NOMO-1 treated with DMSO at 0.1 percent for 48 hours (cell line): ENCODE data around the gene DCLK2.
A peak's percentile ranks its signal among the peaks of the same experiment; 100 is the strongest.

Experiments
- DNase-seq: peaks from one replicate; lab custom pipeline; 2025; ENCODE audit not compliant: unreplicated experiment; lab: John Stamatoyannopoulos, UW

DCLK2 gene

DNA sequence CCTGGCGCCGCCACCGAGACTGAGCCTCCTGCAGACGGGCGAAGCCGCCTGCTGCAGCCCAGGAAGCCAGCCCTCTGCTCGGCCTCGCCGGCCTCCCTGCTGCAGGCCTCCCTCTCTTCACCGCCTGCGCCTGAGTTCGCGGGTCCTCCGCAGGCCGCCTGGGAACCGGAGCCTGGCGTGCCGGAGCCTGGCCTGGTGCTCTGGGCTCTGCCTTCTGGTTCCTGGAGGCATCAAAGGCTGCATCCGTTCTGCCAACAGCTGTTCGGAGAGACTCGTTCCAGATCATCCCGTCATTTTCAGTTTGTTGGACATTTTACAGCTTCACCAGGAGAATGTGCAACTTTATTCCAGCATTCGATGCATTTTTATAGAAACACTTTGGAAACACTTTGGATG lies 178.0 kb downstream of the DCLK2 start:
- DNase-seq = no peak

DNA sequence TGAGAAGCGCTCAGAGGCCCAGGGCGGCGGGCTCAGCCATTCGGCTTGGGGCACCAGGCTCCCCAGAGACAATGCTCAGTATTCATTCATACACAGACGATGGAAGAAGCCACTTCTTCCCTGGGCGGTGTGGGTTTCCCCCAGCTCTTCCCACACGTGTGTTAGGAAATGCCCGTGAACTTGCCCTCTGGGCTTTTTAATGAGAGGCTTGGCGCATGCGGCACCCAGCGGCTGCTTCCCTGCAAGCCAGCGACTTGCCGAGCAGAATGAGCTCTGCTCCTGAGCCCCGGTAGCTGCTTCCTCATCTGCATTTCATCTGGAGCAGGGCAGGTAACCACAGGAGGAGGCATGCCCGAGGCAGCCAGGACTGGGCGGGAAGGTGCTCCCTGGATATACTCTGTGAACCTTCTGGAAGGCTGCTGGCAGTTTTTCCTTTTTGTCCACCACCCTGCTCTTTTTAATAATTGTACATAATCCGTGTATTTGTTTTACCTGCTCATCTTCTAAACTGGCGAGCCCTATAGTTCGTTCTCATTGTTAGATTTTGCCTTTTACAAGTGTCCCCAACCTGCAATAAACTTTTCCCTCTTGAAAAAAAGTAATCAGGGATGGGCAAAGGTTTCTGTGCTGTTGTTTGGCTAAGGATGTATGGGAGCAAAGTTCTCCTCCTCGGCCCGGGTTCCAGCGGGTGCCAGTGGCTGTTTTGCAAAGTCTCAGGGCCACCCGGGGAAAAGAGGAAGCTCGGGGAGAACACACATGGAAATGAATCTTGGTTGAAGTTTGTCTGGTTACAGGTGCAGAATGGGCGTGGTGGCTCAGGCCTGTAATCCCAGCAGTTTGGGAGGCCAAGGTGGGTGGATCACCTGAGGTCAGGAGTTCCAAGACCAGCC lies 178.8 kb downstream of the DCLK2 start:
- DNase-seq = no peak

DNA sequence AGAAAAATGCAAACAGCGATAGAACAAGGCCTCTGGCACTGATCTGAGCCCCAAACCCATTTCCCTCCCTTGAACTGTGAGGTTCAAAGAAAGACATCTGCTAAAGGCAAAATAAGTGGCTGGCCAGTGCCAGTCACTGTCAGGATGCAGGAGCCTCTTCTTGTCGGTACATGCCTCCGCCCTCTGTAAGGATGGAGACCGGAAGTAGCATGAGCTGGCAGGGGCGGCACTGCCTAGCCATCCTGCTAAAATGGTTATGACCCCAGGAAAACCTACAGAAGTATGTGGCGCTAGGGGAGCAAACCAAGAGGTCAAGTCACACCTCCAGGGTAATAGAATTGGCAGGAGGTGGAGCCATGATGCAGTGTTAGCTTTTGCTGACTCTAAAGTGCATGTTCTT lies 180.3 kb downstream of the DCLK2 start:
- DNase-seq = no peak

DNA sequence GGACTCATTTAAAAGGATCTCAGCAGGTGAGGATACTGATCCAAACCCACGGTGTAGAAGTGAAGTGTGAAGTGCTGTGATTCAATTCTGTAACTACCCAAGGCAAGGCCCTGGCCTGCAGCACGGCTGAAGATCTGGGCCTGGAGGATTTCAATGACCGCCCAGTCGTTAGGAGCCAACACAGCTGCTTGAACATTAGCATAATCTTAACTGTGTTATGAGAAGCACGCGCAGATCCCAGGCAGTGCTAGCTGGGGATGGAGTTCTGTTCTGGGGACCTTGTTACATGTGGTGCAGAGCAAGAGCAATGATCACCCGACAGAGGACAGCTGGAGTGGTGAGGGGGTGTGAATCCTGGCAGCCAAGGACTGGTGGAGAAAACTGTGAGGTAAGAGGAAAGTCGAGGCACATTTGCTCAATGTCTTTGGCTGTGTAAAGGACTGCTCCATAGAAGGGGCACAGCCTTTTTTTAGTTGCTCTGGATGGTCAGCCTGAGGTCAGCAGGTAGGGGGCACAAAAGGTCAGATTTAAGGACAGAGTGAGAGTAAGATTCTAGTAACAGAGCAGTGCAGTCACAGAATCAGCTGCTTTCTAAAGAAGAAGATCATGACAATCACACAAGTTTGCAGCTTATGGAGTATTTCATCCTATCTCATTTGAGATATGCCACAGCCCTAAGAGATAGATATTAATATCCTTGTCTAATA lies 181.8 kb downstream of the DCLK2 start:
- DNase-seq = no peak

DNA sequence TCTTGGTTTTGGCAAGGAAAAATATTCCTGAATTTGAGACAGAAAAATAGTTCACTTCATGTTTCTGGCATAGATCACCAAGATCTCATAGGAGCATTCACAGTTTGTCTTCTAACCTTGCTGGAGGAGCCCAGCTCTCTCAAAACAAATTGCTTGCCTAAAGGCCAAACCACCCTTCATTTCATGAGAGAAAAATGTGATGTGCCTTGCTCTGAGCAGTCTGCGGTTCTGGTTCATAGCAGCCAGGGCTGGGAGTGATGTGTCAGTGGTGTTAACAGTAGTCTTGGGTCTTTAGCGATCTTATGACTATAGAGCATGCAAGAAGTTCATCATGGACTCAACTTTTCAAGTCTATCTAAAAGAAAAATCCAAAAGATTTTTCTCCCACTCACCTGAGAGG lies 183.3 kb downstream of the DCLK2 start:
- DNase-seq = no peak

DNA sequence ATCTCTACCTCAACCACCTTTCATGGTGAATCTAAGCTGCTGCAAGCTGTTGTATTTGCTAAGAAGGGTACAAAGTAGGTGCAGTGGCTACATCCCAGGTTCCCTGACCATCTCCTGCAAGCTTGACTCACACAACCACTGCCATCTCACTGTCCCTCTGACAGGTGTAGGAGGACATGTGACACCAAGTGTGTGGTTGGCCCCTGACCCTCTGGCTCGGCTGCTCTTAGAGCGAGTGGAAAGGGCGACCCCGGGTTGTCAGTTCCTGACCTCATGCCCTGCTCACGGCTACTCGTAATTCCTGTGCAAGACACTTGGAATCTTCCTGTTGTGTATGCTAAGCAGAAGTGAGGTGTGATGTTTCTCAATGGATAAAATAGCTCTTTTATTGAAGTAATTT lies 184.4 kb downstream of the DCLK2 start:
- DNase-seq = no peak

DNA sequence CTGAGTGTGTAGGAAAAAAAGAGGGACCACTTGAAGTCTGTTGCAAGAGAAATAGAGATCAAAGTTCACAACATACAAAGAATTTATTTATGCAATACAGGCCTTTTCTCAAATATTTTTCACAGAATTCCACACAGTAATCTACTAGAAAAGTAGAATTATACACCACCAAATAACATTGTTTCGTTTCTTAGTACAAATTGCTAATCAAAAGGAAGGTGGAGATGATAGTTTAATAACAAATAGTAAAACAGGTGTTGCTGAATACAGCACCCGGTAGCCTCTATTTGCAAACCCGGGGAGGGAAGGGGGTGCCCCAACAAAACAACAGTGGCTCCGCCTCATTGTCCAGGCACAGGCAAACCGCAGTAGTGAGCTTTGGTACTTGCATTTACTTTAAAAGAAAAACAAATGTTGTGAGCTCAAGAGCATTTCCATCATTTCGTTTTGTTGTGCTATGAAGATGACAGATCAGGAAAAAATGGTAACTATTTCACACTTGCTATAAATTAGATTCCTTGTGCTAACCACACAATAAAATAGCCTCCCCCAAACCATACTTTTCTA lies 186.4 kb downstream of the DCLK2 start:
- no peak for DNase-seq

DNA sequence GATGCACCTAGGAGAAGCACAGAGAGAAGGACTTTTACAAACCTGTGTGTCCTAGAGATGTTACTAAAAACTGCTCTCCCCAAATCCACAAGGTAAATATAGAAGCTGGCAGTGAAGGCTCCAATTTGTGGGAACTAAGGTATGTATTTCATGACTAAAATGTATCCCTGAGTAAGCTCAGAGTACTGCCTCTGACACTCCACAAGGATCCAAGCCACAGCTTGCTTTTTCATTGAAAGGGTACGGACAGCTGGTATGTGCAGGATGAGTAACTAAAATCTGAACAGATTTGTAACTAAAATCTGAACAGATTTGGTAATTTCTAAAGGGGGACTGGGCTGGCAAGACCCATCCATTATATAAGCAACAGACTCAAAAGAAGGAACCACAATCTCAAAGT lies 187.6 kb downstream of the DCLK2 start:
- no peak for DNase-seq

DNA sequence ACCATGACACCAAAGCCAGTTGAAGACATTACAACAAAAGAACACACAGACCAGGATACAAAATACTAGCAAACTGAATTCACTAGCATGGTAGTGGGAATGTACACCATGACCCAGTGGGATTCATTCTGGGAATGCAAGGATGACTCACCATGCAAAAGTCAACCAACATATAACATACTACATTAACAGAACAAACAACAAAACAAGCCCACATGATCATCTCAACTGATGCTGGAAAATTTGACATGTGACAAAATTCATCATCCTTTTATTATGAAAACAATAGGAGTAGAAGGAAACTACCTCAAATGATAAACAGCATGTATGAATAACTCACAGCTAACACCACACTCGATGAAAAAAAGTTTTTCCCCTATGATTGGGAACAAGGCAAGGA lies 190.2 kb downstream of the DCLK2 start:
- DNase-seq = no peak

DNA sequence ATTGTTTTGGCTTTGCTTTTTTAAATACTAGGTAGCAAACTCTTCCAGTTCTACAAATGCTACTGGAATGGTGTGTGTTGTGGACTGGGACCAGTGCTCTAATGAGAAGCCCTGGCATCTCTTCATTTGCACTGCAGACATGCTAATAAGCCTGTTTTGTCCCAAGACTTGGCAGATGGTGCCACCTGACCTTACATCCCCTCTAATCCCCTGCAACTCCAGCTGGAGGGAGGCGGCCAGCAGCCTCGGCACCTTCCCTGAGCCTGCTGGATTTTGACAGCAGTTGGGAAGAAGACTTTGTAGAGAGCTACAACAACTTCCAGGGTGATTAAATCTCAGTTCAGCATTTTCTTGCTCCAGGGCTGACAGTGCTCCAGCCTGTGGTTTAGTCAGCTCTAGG lies 200.0 kb downstream of the DCLK2 start:
- DNase-seq = no peak

DNA sequence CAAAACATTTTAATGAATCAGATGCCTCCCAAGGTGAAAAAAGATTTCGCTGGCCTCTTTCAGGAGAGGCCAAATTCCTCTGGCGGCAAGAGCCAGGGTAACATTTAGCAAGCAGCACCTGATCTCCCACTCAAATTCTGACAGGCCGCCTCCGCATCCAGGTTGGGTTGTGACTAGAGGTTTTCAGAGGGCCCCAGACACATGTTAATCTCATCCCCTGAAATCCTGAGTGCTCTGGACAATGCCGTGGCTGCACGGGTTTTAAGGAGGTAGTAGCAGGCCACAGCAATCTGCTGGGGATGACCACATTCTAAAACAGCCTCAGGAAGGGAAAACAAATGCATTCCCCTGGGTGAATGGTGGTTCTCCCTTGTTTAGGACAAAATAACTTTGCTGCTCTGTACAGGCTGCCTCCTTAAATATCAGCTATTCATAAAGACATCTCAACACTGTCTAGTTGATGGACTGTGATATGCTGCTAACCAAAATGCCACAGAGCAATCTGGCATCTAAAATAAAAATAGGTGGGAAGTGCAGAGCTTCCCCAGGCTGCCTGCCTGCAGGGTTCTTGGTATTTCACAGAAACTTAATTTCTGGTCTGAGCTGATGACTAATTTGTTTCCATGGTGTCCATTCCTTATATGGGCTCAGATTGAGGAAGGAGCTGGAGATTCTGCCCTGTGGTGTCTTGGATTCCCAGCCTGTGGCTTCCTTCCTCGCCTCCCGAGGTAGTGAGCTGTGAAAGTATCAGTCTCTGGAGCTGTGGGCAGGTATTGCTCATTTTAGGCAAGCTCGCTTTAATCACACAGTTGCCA lies 202.0 kb downstream of the DCLK2 start:
- peak; percentile 13 for DNase-seq

DNA sequence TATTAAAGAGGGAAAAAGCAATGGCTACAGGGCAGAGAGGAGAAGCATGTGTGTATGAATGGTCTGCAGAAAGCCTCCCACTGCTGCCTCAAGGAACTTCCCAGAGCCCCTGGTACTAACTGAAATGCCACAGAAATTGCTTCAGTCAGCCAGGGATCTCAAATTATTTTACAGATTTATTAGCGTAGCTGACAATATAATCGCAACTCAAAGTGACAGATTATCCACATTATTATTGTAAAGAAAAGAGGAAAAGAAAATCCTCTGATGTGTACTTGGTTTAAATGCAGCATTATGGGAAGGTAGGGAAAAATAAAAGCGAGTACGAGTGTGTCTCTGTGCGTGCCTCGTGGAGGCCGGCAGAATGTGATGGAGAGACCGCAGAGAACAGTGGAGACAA lies 202.7 kb downstream of the DCLK2 start:
- DNase-seq = no peak

DNA sequence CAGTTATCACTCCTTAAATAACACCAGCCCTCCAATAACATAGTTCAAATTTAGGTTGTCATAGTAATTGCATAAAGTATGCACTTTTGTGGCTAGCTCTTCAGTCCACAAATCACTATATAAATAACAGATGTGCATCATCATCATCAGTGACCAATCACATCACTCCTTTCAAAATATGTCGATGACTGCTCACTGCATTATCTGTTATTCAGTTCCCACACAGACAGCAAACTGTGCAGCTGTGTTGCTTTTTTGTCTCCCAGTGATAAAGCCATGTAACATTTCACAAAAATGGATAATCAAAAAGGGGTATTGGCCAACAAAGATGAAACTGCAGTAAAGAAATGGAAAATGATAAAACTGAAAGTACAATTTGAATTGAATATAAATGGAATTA lies 205.4 kb downstream of the DCLK2 start:
- DNase-seq = no peak

DNA sequence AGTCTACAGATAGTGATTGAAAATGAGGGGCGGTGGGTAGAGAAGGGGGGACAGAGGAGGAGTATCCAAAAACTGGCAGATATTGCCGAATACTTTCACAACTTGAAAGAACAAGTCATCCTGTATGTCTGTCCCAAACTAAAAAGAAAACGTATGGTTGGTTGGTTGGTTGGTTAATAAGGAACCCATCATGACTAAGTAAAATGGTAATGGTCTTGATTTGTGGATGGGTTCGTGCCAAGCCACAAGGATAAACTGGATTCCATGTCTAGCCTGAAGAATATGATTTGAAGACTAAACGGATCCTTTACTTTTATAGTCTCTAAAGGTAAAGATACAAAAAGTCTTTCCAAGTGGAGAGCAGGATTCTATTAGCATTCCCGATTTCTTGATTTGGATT lies 208.4 kb downstream of the DCLK2 start:
- no peak for DNase-seq

DNA sequence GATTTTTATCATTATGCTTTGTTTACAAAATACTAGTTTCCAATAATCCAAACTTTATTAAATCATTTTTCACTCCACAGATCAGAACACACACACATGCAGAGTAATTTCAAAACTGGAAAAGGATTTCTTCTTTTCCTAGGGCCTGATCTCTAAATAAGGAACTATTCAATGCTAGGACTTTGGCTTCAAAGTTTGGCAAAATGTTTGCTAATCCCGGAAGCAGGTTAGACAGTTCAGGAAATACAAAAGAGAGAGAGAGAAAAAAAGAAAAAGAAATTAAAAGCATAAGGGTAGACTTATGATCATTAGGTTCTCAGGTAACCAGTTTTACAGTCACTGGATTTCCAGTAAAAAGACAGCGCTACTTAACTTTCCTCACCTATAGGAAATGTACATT lies 211.0 kb downstream of the DCLK2 start:
- DNase-seq = no peak

DNA sequence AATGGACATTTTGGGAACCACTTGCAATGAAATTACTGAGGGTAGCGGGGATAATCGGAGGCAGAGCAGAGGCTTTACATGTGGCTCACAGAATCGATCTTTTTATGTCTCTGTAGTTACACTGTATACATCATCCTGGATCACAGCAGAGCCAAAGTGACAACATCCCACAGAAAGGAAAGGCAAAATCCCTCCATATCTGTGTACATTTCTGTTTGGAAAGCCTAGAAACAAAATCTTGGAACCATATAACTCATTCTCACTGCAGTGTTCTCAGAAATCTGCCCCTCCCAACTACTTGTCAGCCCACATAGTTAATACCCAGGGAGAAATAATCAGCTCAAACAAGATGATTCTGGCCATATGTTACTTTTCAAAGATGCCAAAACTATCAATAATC lies 211.6 kb downstream of the DCLK2 start:
- DNase-seq = no peak

DNA sequence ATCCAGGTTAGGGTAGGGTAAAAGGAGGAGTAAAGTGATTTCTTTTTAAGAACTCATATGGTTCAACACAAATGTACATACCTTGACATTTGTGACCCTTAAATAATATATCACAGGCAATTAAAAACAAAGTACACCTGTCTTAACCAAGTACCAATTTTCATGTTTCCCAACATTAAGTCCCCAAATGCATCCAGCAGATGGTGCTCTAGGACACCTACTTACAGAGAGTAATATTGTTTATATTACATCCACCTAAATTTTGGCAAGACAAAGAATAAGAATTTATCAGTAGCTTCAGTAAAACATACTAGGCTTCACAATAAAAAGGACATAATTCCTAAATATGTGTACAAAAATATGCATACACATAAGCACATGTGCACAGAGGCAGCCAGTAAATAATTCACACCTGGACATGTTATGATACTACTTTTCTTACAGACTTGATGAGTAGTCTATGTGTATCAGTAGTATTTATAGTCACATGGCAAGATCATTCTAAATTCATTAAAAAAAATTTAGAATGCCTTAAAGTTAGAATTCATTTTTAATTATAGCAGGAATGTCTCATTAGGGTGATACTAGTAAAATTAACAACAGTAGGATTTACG lies 219.7 kb downstream of the DCLK2 start:
- DNase-seq = peak; percentile 5

DNA sequence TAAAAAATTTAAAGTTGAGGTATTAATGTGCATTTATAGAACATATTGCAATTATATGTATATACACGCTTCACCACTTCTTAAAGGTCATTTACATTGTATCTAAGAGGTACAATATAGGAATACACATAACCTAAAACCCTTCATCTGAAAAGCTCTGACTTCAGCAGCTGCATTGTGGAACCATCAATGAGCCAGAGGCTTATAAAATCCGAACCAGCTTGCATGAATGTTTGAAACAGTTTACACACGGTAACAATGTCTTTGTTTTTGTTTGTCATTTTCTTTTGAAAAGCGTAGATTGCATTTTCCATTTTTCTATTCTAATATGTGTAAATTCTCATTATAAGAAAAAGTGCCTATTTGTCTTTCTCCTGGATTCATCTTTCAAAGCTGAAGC lies 221.6 kb downstream of the DCLK2 start:
- no peak for DNase-seq

DNA sequence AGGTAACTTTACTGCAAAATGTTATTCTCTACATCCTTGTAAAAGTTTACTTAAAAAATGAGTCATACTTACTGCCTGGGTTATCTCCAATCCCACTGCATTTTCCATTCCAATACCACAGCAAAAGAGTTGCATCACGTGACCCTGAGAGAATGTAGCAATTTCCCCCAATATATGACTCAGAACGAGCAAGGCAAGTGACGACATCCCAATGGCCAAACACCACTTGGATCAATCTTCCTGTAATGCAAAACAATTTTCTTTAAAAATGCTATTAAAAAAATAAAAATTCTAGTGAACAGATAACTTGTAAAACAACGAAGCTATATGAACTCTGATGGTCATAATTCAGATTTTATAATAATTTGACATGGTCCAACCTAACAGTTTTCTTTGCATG lies 224.3 kb downstream of the DCLK2 start:
- DNase-seq = peak; percentile 75

DNA sequence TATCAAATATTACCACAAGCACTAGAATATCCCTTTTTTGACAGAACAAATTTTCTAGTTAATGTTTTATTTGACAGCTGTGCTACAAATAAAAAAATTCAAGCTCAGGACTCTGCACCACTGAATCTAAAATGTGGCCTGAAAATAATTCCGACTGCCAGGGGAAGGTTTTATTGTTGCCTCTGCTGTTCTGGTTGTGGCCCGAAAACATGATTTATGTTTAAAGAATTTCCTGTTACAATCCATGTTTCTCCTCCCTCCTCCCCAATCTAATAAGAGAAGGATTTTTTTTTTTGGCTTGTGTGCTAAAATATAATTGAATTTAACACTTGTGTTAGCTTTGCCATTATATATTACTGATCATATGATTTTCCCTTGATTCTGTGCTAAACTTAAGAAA lies 227.8 kb downstream of the DCLK2 start:
- no peak for DNase-seq

DNA sequence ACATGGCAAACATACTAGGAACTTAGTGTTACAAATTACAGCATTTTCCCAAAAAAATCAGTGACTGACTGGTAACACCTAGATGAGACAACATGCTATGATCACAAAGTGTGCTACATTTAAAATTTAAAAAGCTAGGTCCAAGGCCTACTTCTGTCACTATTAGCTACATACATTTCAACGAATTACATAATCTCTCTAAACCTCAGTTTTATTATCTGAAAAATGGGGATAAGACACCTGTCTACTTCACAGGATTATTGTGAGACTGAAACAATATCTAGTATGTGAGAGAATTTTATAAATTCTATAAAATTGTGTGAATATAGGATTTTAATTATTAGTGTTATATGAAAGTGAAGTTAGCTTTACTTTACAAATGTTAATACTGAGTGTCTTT lies 228.5 kb downstream of the DCLK2 start:
- no peak for DNase-seq
